ENCODE results near the gene SCO2. TPM values are rescaled to one million over a fixed set of nuclear protein-coding genes. Genes with fewer than 3 reads are reported as not detected.

Gene SCO2
- total and polyA plus RNA-seq, 9 of the 15 experiments (the other 6 are each of a cell fraction or from before 2014, with no cell fraction given) = 0.34 to 4.0 (median 1.1) TPM; not detected in 3

DNA sequence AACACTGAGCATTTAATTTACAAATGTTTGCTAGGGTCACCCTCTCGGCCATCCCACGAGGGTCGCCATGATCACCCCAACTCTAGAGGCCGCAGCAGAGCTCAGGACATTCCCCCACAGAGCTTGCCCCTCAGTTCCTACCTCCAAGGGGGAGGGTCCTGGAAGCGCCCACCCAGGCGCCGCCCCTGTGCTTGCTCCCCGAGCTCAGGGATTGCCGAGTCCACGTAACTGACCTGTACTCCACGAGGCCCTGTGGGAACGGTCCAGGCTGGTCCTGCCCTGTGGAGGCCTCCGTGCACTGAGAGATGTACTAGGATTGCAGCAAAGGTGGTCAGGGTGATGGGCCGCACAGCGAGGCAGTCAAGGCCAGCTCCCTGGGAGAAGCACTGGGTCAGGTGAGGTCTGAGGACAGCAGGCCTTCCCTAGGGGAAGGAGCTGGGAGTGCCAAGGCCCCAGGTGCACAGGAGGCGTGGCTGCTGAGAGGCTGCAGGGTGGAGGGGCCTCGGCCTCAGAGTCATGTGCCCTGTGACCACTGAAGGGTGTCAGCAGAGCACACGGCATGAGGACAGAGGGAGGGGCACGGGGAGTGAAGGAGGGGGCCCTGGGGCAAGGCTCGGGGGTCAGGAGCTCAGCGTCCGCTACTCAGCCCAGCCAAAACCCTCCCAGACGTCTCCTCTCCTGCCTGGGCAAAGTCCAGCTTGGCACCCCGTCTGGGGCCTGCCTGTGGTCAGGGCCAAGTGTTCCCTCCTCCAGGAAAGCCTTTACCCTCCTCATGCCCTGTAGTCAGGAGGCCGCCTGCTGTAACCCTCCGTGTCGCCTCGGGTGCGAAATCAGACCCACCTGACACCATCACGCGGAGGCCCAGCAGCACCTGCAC is 41.2 kb downstream of the SCO2 start:
- H3K9me1 ChIP-seq (ENCODE audit: control insufficient read depth, insufficient read depth, low read length) = no peaks in the 10 kb centered on the region
- H3K27me3 ChIP-seq (ENCODE audit: control insufficient read depth in 2 of 2, insufficient read depth in 2 of 2, low read length in 2 of 2) = no peaks in the 10 kb centered on the region
- no peaks in the 10 kb centered on the region for H4K20me1 ChIP-seq (replicated peaks; ENCODE audit: control insufficient read depth, insufficient read depth, low read length)
- H3K9me3 ChIP-seq (replicated peaks; ENCODE audit: control insufficient read depth, insufficient read depth, low read depth, low read length) = no peaks in the 10 kb centered on the region
- intact Hi-C loops (cut with micrococcal nuclease) = no loop called here
- 77% methylated on average over 11 of the region's 31 CpGs for WGBS (ENCODE audit: insufficient coverage, low coverage, missing lambda C conversion rate)
- TF ChIP-seq POLR2B (IDR thresholded peaks at IDR 0.05; ENCODE audit: low read depth, partially characterized antibody) = peak; percentile 25
- peak; percentile 22 for TF ChIP-seq KDM5B (IDR thresholded peaks at IDR 0.05; ENCODE audit: insufficient replicate concordance, low read depth, low read length)
- TF ChIP-seq TAF7 (tag; IDR thresholded peaks at IDR 0.05) = no peak
- peak; percentile 48; the same call in 1 of the 2 replicates for TF ChIP-seq RBFOX2 (IDR thresholded peaks at IDR 0.05; ENCODE audit: low read depth, low read length)
- TF ChIP-seq POLR2G (IDR thresholded peaks at IDR 0.05; ENCODE audit: low read depth, low read length) = peak; percentile 44
- TF ChIP-seq MYC (IDR thresholded peaks at IDR 0.05; ENCODE audit: low read depth, low read length) = no peak
- no peak for TF ChIP-seq MYC (CRISPR knock-in tag; IDR thresholded peaks at IDR 0.05; ENCODE audit: borderline replicate concordance, low read depth)
- BruUV-seq (replicated peaks) = no TSS peak
- DNase-seq (ENCODE audit: extremely low read depth in 1 of 4, low spot score in 3 of 4) (no peak), ATAC-seq (peak; percentile 13), FAIRE-seq (no peak)
- no peak overlapping the region for H3K4me2 ChIP-seq (ENCODE audit: insufficient read depth, low read length)
- no peaks in the 10 kb centered on the region for H3K79me2 ChIP-seq (ENCODE audit: control insufficient read depth, insufficient read depth, low read length)
- no peaks in the 10 kb centered on the region for H3K36me3 ChIP-seq (ENCODE audit: control insufficient read depth, insufficient read depth, low read length)
- H3K4me1 ChIP-seq (replicated peaks in 1 of 2; ENCODE audit: control insufficient read depth in 2 of 2, insufficient read depth in 2 of 2, low read length in 2 of 2) = peaks cover 4 to 60% of the 10 kb centered on the region in 2 experiments; a peak in 3 of 5 replicates
- H3K9ac ChIP-seq (ENCODE audit: insufficient read depth in 1 of 2, low read depth in 2 of 2, low read length in 2 of 2) = 0 out of 4 replicates have a peak overlapping the region, but pooled peaks of 1 of the 2 experiments have one; percentile 26
- POLR2A ChIA-PET = interaction anchor here (0.7 to 1.4 kb wide), 7 partner anchors 10 to 122 kb away, joined by 3 to 6 read pairs (median 3); partner anchors contain the start of gene SCO2
- no peak overlapping the region for H3K4me3 ChIP-seq
- in situ Hi-C loops (cut with MboI) = no loop called here
- CTCF ChIA-PET (ENCODE audit: low intra/inter-chr PET ratio) = no interaction called here
- no peak overlapping the region for H2AFZ ChIP-seq (ENCODE audit: low read depth, low read length)
- no peak overlapping the region for H3K27ac ChIP-seq (ENCODE audit: extremely low read depth, low read depth, low read length)
